ENCODE measurements around the gene EPB41L2. TPM values are rescaled to one million over a fixed set of nuclear protein-coding genes. Genes with fewer than 3 reads are reported as not detected.

The EPB41L2 gene
- total and polyA plus RNA-seq, 2 experiments from 2014 or later, result 76.2 to 91.7 TPM

- no peak for TF ChIP-seq ZNF462 (CRISPR knock-in tag; IDR thresholded peaks at IDR 0.05)
- no peak for TF ChIP-seq NANOG (IDR thresholded peaks at IDR 0.05; ENCODE audit: borderline replicate concordance)
- TF ChIP-seq STAT1 (IDR thresholded peaks at IDR 0.05; ENCODE audit: unreplicated experiment), result no peak
- TF ChIP-seq CTCF (conservative IDR thresholded peaks at IDR 0.05; ENCODE audit: low read depth in 2 of 2), result no peak
- no peak for TF ChIP-seq POLR2AphosphoS5 (IDR thresholded peaks at IDR 0.05; ENCODE audit: low read depth)
- no peak for TF ChIP-seq CREB1 (CRISPR knock-in tag; IDR thresholded peaks at IDR 0.05; ENCODE audit: low read depth)
- TF ChIP-seq JUNB (IDR thresholded peaks at IDR 0.05; ENCODE audit: unreplicated experiment), result no peak
Observed at GRCh38 chr6:130927305-130927704, 135.7 kb downstream of the EPB41L2 start (continued).

GRCh38 chr6:130923350-130923749 is 139.7 kb downstream of the EPB41L2 start:
- Histone ChIP-seq H3F3A (replicated peaks; ENCODE audit: low read depth) (no peaks in the 10 kb centered on the region), H3K9me2 (ENCODE audit: insufficient read depth) (no peaks in the 10 kb centered on the region), H3K36me3 (ENCODE audit: insufficient read depth) (no peaks in the 10 kb centered on the region; the same call in 1 of the 2 replicates), H3K4me2 (no peak overlapping the region), H2AFZ (no peak overlapping the region), H3K79me2 (replicated peaks; ENCODE audit: insufficient read depth) (no peaks in the 10 kb centered on the region; the same call in 1 of the 2 replicates), H3K4me3 (no peak overlapping the region), H3K4me1 (ENCODE audit: insufficient read depth) (no peaks in the 10 kb centered on the region), H4K20me1 (replicated peaks; ENCODE audit: insufficient read depth) (no peaks in the 10 kb centered on the region), H3K27me3 (ENCODE audit: insufficient read depth) (no peaks in the 10 kb centered on the region), H3K27ac (ENCODE audit: low read depth) (no peak overlapping the region)
- H3K4me3 Mint-ChIP-seq, result no peak overlapping the region
- H3K36me3 Mint-ChIP-seq (ENCODE audit: low read depth), result no peaks in the 10 kb centered on the region
- H3K27ac Mint-ChIP-seq, result peak overlapping the region; percentile 13; the same call in 1 of the 2 replicates
- H3K27me3 Mint-ChIP-seq (ENCODE audit: insufficient read depth, low read depth, poor library complexity), result peaks cover 2% of the 10 kb centered on the region
- no peaks in the 10 kb centered on the region for H3K9me3 Mint-ChIP-seq
- no peak for DNase-seq (ENCODE audit: low spot score)
- peaks cover 12% of the 10 kb centered on the region; the same call in 2 of the 3 replicates for H3K4me1 Mint-ChIP-seq
- ATAC-seq, result no peak
- TF ChIP-seq ETS1 (IDR thresholded peaks at IDR 0.05) (no peak), CTCF (conservative IDR thresholded peaks at IDR 0.05; ENCODE audit: low read depth in 2 of 2) (no peak), STAT1 (IDR thresholded peaks at IDR 0.05; ENCODE audit: unreplicated experiment) (no peak), EZH2phosphoT487 (IDR thresholded peaks at IDR 0.05; ENCODE audit: unreplicated experiment) (no peak), ZNF331 (CRISPR knock-in tag; IDR thresholded peaks at IDR 0.05; ENCODE audit: low read depth) (no peak), NANOG (IDR thresholded peaks at IDR 0.05; ENCODE audit: borderline replicate concordance) (no peak), POLR2AphosphoS5 (IDR thresholded peaks at IDR 0.05; ENCODE audit: low read depth) (no peak)

All from GM23338 (cell line).